EH (cell line): ENCODE data around the gene NXPH2.

Source experiments
- DNase-seq: peaks from one replicate; pipeline ENCODE4 v3.0.0-alpha.2; 2015; ENCODE audit warnings: low read depth

Gene NXPH2

GRCh38 chr2:138633049-138633448 is 147.1 kb downstream of the NXPH2 start:
- DNase-seq = no peak

GRCh38 chr2:138632066-138632620 is 148.0 kb downstream of the NXPH2 start:
- DNase-seq = peak; percentile 28

GRCh38 chr2:138630164-138630563 is 150.0 kb downstream of the NXPH2 start:
- DNase-seq = no peak

- DNase-seq = no peak
These were observed 154.0 kb downstream of the NXPH2 start for GRCh38 chr2:138626148-138626547.

GRCh38 chr2:138622613-138623012 is 157.6 kb downstream of the NXPH2 start:
- no peak for DNase-seq

- DNase-seq = no peak
These were observed 159.1 kb downstream of the NXPH2 start for GRCh38 chr2:138621139-138621538.

GRCh38 chr2:138620431-138620830 is 159.8 kb downstream of the NXPH2 start:
- no peak for DNase-seq
